ENCODE measurements around the gene PTAFR.

PTAFR gene

DNA sequence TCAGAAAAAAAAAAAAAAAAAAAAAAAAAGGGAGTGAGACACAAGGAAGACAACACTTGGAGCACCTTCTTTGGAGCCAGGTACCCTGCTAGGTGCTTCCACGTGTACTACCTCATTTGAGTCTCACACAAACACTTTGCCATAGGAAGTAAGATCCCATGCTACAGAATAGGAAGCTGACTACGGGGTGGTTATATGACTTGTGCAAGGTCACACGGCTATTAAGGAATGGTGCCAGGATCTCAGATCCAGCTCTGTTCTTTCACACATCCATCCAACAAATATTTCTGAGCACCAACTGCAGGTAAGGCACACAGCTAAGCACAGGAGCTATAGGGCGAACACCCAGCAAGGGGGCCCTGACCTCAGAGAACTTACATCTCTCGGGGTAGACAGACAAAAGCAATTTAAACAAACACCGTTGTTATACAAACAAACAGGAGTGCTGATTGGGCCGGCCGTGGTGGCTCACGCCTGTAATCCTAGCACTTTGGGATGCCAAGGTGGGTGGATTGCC, 22.4 kb downstream of the PTAFR start:
- TF ChIP-seq, protein P1, sequence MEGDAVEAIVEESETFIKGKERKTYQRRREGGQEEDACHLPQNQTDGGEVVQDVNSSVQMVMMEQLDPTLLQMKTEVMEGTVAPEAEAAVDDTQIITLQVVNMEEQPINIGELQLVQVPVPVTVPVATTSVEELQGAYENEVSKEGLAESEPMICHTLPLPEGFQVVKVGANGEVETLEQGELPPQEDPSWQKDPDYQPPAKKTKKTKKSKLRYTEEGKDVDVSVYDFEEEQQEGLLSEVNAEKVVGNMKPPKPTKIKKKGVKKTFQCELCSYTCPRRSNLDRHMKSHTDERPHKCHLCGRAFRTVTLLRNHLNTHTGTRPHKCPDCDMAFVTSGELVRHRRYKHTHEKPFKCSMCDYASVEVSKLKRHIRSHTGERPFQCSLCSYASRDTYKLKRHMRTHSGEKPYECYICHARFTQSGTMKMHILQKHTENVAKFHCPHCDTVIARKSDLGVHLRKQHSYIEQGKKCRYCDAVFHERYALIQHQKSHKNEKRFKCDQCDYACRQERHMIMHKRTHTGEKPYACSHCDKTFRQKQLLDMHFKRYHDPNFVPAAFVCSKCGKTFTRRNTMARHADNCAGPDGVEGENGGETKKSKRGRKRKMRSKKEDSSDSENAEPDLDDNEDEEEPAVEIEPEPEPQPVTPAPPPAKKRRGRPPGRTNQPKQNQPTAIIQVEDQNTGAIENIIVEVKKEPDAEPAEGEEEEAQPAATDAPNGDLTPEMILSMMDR (IDR thresholded peaks at IDR 0.05; ENCODE audit: low read depth, low read length), result no peak
- Histone ChIP-seq H3K4me3 (ENCODE audit: low read depth, low read length) (no peak overlapping the region), H3K27me3 (no peaks in the 10 kb centered on the region), H3K36me3 (no peaks in the 10 kb centered on the region), H3K4me1 (no peaks in the 10 kb centered on the region), H3K9me3 (no peaks in the 10 kb centered on the region)
- no peak for DNase-seq

DNA sequence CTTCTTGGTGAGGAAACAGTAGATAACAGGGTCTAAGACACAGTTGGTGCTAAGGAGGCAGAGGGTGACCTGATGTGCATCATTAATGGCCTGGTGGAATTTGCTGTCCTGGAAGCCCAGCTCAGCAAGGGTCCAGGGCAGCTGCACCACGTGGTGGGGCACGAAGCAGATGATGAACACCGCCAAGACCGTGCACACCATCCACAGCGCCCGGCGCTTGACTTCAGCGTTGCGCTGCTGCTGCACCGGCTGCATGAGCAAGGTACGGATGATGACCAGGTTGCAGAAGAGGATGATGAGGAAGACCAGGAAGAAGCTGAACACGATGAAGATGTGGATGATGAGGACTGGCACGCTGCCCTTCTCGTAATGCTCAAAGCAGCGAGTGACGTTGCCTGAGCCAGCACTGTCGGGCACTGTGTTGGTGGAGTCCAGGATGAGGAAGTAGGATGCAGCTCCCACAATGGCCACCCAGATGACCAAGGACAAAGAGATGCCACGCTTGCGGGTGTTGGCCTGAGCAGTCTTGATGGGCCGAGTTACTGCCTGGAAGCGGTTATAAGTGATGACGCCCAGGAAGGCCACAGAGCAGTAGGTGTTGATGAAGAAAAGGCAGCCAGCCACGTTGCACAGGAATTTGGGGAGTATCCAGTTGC, 26.2 kb downstream of the PTAFR start:
- H3K36me3 ChIP-seq, result no peaks in the 10 kb centered on the region
- DNase-seq, result no peak
- TF ChIP-seq, protein P1 (IDR thresholded peaks at IDR 0.05; ENCODE audit: low read depth, low read length), result no peak
- no peaks in the 10 kb centered on the region for H3K27me3 ChIP-seq
- H3K4me1 ChIP-seq, result no peaks in the 10 kb centered on the region
- no peaks in the 10 kb centered on the region for H3K9me3 ChIP-seq
- no peak overlapping the region for H3K4me3 ChIP-seq (ENCODE audit: low read depth, low read length)

DNA sequence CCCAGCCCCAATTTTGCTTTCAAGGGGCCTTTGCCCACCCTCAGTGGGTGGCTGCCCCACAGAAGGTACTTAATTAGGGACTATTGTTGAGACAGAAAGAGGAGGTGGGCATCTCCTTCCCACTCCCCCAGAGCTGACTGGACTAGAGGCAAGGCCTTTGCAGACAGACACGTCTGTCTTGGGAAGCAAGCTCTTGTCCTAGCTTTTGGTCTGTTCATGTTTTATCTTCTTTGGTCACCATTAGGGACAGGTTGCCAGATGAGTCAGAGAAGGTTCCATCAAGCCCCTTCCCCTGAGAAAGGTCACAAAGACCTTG, 27.7 kb downstream of the PTAFR start:
- no peaks in the 10 kb centered on the region for H3K36me3 ChIP-seq
- H3K4me3 ChIP-seq (ENCODE audit: low read depth, low read length), result no peak overlapping the region
- TF ChIP-seq, protein P1 (IDR thresholded peaks at IDR 0.05; ENCODE audit: low read depth, low read length), result no peak
- no peak for DNase-seq
- H3K9me3 ChIP-seq, result no peaks in the 10 kb centered on the region
- no peaks in the 10 kb centered on the region for H3K4me1 ChIP-seq
- no peaks in the 10 kb centered on the region for H3K27me3 ChIP-seq

DNA sequence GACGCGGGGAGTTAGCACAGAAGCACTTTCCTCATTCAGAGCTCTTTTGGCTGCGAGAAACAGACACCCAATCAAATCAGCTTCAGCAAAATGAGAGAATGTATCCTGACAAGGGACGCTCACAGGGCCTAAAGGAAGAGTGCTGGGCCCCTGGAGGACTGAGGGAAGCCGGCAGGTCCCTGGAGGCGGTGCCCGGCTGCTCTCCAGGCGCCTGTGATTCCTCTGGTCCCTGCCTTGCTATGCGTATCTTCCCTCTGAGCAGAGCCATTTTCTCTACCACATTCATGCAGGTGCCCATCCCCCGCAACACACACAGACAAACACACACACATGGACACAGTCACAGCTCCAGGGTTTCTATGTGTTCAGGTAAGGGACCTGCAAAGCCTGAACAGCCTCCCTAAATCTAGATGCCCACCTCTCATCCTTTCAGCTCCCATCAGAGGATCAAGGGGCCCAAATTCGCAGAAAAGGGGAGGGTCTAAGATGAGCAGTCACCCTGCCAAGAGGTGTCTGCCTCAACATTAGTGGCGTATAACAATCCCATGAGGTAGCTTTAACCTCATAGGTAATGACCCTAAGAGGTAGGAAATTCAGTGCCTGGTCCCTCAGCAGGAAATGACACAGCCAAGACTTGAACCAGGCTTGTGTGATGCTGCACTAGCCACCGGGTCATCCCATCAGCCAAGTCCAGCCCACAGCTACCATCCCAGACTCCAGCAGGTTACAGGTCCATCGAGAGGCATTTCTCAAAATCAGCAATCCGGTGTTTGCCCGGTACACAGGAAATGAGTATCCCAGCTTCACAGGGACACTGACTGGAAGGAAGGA, 29.0 kb downstream of the PTAFR start:
- H3K4me3 ChIP-seq (ENCODE audit: low read depth, low read length), result no peak overlapping the region
- no peaks in the 10 kb centered on the region for H3K27me3 ChIP-seq
- no peaks in the 10 kb centered on the region for H3K9me3 ChIP-seq
- DNase-seq, result no peak
- H3K36me3 ChIP-seq, result no peaks in the 10 kb centered on the region
- TF ChIP-seq, protein P1 (IDR thresholded peaks at IDR 0.05; ENCODE audit: low read depth, low read length), result no peak
- no peaks in the 10 kb centered on the region for H3K4me1 ChIP-seq

DNA sequence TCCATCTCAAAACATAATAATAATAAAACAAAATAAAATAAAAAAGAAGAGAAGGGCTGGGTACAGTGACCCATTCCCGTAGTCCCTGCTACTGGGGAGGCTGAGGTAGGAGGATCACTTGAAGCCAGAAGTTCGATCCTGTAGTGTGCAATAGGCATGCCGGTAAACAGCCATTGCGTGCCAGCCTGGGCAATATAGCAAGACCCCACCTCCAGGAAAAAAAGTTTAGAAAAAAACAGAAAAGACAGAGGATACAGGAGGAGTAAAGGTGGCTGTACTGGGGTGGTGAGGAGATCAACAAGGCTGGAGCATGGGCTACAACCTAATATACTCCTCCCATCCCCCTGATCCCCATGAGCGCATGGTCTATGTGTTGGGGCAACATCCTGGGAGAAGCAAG, 30.8 kb downstream of the PTAFR start:
- no peaks in the 10 kb centered on the region for H3K9me3 ChIP-seq
- TF ChIP-seq, protein P1 (IDR thresholded peaks at IDR 0.05; ENCODE audit: low read depth, low read length), result no peak

More for the DNA sequence above, 30.8 kb downstream of the PTAFR start:
- DNase-seq, result no peak
- no peaks in the 10 kb centered on the region for H3K4me1 ChIP-seq
- no peak overlapping the region for H3K4me3 ChIP-seq (ENCODE audit: low read depth, low read length)
- H3K36me3 ChIP-seq, result no peaks in the 10 kb centered on the region
- no peaks in the 10 kb centered on the region for H3K27me3 ChIP-seq
